Renal cortical epithelial cell (primary cell): ENCODE data around the gene PITX3. TPM values are rescaled to one million over a fixed set of nuclear protein-coding genes. Genes with fewer than 3 reads are reported as not detected.

Experiments used
- total RNA-seq: library from RNA; depleted of rRNA; stranded (reverse); fragments of >200 nt; gene quantifications from 2 replicates; pipeline ENCODE4 v1.2.3, GENCODE V29; 2014

PITX3 gene
- total RNA-seq, 1 donor from 2014 or later: 2.2 TPM

Other genes with a start within 250 kb of the PITX3 start
- gene ARMH3, start 185.3 kb downstream of the PITX3 start, total RNA-seq: 5.9 and 18.4 TPM in 2 replicates
- gene HPS6, start 176.2 kb downstream of the PITX3 start, total RNA-seq: 44.8 and 86.7 TPM in 2 replicates
- 26.7 and 49.5 TPM in 2 replicates for gene LDB1, start 121.1 kb downstream of the PITX3 start, total RNA-seq
- 7.8 and 17.4 TPM in 2 replicates for gene PPRC1, start 108.5 kb downstream of the PITX3 start, total RNA-seq
- gene NOLC1, start 89.1 kb downstream of the PITX3 start, total RNA-seq: 36.5 and 57.6 TPM in 2 replicates
- gene ELOVL3, start 15.2 kb downstream of the PITX3 start, total RNA-seq: 0.69 and 1.3 TPM in 2 replicates
- gene GBF1, start 4.0 kb upstream of the PITX3 start, total RNA-seq: 22.4 and 90.0 TPM in 2 replicates
- gene NFKB2, start 154.2 kb upstream of the PITX3 start, total RNA-seq: 52.4 and 57.3 TPM in 2 replicates
- gene PSD, start 177.3 kb upstream of the PITX3 start, total RNA-seq: 0.17 and 3.5 TPM in 2 replicates
- gene FBXL15, start 179.3 kb upstream of the PITX3 start, total RNA-seq: 12.7 and 15.1 TPM in 2 replicates
- gene CUEDC2, start 191.1 kb upstream of the PITX3 start, total RNA-seq: 49.5 and 50.0 TPM in 2 replicates
- 0.25 and 1.6 TPM in 2 replicates for gene C10orf95, start 210.0 kb upstream of the PITX3 start, total RNA-seq